Midbrain (tissue), 1 donor: Measurements from ENCODE around the gene MEIS1.
A peak's percentile ranks its signal among the peaks of the same experiment; 100 is the strongest.

ENCODE experiments used
- DNase-seq: peaks from one replicate; lab custom pipeline; 2025; lab: John Stamatoyannopoulos, UW

MEIS1 gene

GRCh38 chr2:66566726-66567399, 131.9 kb downstream of the MEIS1 start:
- no peak for DNase-seq

- DNase-seq = no peak
These were observed 132.8 kb downstream of the MEIS1 start for GRCh38 chr2:66567729-66568128.

- no peak for DNase-seq
These were observed 133.8 kb downstream of the MEIS1 start for GRCh38 chr2:66568650-66569300.

- DNase-seq = no peak
These were observed 134.5 kb downstream of the MEIS1 start for GRCh38 chr2:66569321-66569851.

GRCh38 chr2:66569974-66570373, 135.0 kb downstream of the MEIS1 start:
- no peak for DNase-seq

- DNase-seq = no peak
These were observed 135.5 kb downstream of the MEIS1 start for GRCh38 chr2:66570471-66570870.

GRCh38 chr2:66571918-66572317, 137.0 kb downstream of the MEIS1 start:
- no peak for DNase-seq

GRCh38 chr2:66572391-66572790, 137.5 kb downstream of the MEIS1 start:
- no peak for DNase-seq

- no peak for DNase-seq
These were observed 138.5 kb downstream of the MEIS1 start for GRCh38 chr2:66573416-66573815.

- DNase-seq = no peak
These were observed 138.9 kb downstream of the MEIS1 start for GRCh38 chr2:66573821-66574233.

- DNase-seq = peak; percentile 84
These were observed 140.0 kb downstream of the MEIS1 start for GRCh38 chr2:66574701-66575624.

GRCh38 chr2:66575625-66576310, 140.8 kb downstream of the MEIS1 start:
- DNase-seq = no peak

GRCh38 chr2:66576311-66576560, 141.3 kb downstream of the MEIS1 start:
- DNase-seq = no peak

GRCh38 chr2:66576561-66577320, 141.8 kb downstream of the MEIS1 start:
- no peak for DNase-seq

- no peak for DNase-seq
These were observed 142.6 kb downstream of the MEIS1 start for GRCh38 chr2:66577321-66578053.

- DNase-seq = no peak
These were observed 143.2 kb downstream of the MEIS1 start for GRCh38 chr2:66578054-66578686.

- DNase-seq = no peak
These were observed 143.8 kb downstream of the MEIS1 start for GRCh38 chr2:66578687-66579106.

GRCh38 chr2:66579186-66580126, 144.5 kb downstream of the MEIS1 start:
- DNase-seq = no peak
